HG03520 (cell line): ENCODE results near the gene CENPE.

Experiments used
- ATAC-seq: cut with Tn5 transposase; IDR thresholded peaks from one replicate; pipeline ENCODE4 v1.9.1; 2021; ENCODE audit warnings: mild to moderate bottlenecking, moderate library complexity; ENCODE audit not compliant: unreplicated experiment

The CENPE gene

DNA sequence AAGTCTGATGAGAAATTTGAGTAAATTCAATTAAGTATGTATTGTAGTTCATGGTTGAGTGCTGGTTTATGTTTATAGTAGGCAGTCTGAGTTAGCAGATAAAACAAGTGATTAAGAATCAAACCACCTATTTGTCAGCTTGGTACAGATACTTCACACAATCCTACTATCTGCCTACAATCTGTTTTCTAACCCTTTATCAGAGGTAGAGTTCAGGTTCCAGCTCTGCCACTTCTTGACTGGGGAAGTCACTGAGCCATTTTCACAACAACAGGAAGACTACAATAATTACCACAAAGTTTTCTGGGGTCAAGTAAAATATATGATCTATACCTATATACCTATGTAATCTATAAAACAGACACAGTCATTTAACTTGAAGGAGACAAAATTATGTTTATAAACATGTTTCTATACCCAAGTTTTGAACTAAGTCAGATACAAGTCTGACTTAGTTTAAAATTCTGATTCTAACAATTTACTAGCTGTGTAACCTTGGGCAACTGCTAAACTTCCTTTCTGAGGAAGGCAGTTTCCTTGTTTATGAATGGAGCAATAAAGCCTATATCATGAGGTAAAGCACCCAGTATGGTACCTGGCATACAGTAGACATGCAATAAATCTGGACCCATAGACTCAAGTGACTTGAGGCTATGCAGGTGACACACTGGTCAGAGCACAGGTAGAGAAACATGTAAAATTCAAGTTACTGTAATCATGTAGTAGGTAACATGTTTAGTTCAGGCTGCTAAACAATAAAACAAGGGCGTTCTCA, 61.3 kb downstream of the CENPE start:
- no peak for ATAC-seq

DNA sequence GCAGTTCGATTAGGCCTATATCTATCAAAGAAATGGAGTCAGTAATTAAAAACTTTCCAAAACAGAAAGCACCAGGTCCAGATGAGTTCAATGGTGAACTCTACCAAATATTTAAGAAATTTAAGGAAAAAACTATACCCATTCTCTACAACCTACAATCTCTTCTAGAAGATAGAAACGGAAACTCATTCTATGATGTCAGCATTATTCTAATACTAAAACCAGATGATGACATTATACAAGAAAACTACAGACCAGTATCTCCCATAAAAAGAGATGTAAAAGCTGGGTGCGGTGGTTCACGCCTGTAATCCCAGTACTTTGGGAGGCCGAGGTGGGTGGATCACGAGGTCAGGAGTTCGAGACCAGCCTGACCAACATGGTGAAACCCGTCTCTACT, 69.0 kb downstream of the CENPE start:
- no peak for ATAC-seq

DNA sequence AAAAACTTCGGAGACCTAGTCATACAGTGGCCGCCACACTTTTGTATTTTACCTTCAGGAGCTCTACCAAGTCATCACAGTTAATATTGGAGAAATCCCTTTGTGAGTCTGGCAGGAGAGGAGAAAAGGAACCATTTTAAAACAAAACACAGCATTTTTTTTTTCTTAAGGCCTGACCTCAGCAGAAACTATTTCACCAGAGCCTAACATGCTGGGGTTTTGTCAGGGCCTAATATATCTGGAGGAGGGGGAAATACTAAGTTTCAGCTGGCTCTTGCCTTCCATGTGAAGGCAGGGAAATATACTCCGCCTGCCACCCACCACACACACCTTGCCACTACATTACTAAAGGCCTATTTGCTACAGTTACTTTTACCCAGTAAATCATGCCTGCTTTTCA, 72.0 kb downstream of the CENPE start:
- ATAC-seq = no peak

DNA sequence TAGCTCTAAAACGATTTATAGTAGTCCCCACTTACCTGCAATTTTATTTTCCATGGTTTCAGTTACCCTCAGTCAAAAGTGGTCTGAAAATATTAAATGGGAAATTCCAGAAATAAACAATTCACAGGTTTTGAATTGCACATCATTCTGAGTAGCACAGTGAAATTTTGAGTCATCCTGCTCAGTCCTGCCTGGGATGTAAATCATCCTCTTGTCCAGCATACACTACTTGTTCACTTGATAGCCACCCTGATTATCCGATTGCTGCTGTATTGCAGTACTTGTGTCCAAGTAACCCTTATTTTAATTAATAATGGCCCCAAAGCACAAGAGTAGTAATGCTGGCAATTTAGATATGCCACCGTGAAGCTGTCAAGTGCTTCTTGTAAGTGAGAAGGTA, 75.0 kb downstream of the CENPE start:
- no peak for ATAC-seq

DNA sequence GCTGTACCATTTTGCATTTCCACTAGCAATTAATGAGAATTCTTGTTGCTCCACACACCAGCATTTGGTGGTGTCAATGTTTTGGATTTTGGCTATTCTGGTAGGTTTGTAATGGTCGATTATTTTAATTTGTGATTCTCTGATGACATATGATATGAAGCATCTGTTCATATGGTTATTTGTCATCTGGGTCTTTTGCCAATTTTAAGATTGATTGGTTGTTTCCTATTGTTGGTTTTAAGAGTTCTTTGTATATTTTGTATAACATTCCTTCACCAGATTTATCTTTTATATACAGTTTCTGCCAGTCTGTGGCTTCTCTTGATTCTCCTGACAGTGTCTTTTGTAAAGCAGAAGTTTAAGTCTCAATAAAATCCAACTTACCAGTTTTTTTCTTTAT, 80.0 kb downstream of the CENPE start:
- ATAC-seq = no peak

DNA sequence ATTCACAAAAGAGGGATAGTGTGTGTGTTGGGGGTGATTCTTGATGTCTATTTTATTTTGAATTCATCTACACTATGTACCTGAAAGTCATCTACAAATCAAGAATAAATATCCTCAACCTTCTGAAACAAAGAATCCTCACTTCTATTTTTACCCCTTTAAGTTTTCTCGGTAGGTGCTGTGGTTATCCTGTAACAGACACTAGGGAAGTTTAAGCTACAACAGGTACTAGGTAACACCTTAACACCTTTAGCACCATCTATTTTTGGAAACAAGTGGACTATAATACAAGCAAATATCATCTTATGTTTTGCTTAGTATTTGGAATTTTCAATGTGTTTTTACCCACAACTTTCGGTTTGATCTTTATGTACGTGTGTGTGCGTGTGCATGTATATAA, 86.5 kb downstream of the CENPE start:
- no peak for ATAC-seq

DNA sequence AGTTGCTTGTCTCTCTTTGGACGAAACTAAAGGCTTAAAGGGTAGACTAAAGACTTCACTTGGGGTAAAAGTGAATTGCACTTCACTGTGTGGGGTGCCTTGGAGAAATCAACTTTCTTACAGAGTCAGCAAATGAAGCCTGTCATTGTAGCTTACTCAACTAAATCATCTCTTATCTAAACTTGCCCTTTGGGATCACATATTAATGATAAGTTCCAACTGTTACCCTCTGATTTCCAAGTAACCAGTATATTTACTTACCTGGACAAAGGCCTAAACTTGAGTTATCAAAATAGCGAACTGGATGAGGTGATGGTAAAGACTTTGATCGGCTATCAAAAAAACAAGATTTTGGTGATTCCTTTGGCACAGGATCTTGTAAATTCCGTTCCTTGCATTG, 89.6 kb downstream of the CENPE start:
- ATAC-seq = no peak

DNA sequence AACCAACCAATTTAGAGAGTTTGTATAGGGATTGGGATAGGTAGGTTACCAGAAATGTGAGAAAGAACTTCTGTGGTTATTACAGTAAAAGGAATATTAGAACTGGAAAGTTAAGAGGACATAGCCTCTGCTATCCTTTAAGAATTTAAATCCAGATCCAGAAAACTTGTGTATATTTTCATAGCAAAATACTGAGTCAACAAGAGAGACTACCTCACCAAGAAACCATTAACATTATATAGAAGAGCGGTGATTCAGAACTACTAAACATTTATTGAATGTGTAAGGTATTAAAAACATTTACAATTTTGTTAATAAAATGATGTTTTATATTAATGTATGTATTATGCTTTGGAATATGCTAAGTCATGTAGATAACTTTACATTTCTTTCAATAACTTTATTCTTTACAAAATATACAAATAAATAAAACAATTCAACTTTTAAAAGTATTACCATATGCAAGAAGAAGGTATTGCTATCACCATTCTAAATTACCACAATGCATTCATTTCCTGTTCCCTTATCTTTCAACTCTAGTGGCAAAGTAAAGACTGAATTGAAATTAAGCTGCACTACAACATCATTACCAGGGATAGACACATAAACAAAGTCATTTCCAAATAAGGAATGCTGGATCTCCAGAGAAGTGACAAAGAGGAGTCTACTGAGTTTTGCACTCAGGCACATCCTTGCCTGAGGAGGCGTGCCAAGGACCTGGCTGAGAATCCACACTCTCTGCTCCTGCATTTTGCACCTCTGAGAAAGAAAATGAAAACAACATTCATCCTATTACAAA, 92.4 kb downstream of the CENPE start:
- no peak for ATAC-seq

DNA sequence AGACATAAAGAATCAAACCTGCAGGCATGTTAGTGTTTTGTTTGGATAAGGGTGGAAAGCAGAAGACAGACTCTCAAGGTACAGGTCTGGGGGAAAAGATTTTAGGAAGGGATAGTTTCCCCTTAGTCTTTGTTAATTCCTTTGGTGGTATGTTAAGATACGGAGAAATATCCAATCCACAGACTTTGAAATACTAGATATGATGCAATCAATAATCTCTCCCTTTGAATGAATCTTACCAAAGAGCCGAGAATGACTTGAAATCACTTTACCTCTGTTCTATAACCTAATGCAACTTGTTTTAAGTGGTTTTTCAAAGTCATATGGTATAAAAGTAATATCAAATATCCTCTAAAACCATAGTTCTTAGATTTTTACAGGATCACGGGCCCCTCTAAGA, 93.3 kb downstream of the CENPE start:
- ATAC-seq = no peak

DNA sequence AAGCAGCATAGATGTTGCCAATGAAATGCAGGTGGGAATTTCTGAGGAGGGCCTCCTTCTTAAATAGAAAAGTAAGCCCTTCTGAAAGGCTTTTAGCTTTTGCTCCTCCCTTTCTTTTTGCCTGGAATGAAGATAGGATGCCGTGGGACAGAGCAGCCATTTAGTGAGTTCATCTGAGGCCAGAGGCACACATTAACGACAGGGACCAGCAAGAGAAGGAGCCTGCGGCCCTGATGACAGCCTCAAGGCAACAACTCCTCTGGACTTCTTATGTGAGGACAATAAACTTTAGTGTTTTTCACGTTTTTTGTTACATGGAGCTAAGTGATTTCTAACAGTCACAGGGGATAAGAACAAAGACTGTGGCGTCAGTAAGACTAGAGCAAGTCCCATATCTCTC, 97.5 kb downstream of the CENPE start:
- ATAC-seq = no peak

DNA sequence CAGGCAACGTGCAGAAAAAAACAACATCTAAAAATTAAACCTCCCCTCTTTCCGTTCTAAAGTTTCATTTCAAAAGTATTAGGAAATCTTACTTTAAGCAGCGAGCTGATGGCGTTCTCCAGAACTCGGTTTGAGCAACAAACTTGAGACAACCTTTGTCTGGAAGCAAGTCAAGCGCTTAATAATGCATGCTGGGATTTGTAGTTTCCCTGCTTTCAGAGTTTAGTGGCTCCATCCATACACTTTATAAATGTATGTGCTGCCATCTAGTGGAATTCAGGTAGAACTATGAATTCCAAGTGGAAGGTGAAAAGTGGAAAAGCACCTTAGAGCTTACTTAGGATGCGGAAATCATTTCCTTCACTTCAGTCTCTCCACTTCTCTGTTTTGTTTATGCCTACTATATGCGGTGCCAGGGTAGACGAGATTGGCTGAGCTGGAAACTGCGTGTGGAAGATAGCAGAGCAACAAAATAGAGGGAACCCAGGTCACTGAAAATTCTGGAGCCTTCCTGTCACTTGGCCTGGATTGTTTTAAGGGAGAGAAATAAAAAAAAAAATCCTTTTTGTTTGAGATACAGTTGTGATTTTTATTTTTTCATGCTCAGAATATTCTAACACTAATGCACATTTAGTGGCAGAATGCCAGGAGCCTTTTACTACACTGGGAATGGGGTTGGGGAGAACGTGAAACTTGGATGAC, 98.3 kb downstream of the CENPE start, which contains the start of gene BDH2:
TSS of gene BDH2 (minus strand) at position 144 of the 702 bp plus-strand sequence. CDS start 3,580 bp downstream, outside the sequence.
- peak; percentile 98 for ATAC-seq

DNA sequence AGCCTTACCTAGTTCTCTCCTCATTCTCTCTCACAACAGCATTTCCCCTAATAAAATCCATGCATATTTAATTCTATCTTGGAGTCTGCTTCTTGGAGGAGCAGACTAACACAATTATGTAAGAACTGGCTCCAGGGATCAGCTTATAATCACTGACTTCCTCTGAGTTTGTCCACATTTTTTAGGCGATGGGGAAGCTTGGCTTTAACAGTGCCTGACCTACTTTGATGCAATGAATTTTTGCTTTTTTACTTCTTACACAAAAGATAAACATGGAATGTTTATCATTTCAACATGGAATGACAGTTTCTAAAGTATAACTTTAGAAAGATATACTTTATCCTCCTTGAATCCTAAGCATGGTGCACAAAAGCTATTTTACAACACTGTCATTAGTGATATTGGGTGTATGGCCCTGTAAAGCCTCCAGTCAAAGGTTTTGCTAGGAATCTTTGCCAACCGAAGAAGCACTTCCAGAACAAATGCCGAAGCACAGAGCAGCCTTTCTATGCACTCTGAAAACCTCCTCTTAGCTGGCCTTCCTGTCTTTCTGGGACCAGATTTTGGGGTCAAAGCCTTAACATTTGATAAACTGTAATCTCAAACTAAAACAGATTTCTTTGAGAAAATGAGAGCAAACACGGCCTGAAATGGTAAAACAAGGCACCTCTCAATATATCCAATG, 99.2 kb downstream of the CENPE start:
- no peak for ATAC-seq

DNA sequence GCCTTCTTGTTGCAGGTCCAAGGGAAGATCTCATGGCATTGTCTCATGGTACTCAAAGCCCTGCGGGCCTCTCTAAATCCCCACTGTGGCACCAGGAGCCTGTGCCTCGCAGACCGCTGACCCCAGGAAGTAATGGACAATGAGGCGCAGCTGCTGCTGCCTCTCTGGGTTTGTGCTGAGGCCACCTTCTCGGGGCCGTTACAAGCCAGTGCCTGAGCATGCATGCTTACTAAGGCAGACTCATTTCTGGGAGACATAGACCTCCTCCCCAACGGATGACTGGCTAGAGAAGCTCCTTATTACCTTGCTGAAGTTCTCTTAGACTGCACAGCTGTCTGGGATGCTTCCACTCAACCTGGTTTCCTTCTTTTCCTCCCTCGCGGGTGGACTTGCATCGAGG, 99.8 kb downstream of the CENPE start:
- ATAC-seq = no peak

DNA sequence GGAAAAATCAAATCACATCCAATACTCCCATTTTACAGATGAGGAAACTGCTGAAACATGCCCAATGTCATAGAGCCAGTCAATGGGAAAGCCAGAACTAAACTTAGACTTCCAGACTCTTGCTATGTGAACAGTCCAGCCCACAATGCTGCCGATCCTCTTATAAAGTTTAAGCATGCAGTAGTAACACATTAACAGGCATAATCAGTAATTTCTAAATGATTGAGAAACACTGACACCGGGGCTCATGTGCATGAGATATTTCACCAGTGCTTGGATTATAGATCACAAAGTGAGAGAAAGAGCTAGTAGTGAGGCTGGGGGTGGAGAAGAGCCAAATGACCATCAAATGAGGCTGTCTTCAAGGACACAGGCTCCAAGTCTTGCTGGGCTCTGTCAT, 101.0 kb downstream of the CENPE start:
- ATAC-seq = no peak

DNA sequence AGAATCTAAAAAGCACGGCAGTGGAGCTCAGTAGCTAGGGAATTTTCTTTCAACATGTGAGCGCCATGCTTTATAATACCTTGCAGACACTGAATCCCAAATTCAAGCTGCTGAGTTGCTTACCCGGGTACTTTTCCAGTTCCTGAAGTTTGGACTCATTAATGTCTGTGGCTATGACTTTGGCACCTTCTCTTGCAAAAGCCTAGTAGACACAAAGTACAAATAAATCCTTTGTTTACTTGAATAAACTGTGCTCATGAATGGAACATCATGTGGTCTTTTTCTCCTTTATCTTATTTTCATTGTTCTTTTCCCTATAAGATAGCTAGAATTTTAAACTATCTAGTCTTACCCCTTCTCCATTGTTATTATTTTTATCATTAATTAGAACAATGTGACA, 103.1 kb downstream of the CENPE start:
- no peak for ATAC-seq

DNA sequence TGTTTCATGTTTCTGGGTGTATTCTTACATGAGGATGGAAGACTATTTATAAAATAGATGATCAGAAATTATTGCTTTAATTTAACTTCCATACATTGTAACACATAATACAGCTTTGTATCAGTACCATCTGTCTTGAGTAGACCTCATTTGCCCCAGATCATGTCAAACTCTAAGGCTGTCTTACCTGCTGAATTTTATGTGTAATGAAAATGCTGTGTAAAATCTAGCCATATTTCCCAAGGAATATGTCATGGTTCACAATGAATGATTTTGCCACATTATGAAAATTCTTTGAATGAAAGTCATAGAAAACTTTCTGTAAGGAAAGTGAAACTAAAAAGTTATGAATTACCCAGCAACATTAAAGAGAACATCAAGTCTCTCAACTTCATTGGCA, 105.9 kb downstream of the CENPE start:
- ATAC-seq = no peak

DNA sequence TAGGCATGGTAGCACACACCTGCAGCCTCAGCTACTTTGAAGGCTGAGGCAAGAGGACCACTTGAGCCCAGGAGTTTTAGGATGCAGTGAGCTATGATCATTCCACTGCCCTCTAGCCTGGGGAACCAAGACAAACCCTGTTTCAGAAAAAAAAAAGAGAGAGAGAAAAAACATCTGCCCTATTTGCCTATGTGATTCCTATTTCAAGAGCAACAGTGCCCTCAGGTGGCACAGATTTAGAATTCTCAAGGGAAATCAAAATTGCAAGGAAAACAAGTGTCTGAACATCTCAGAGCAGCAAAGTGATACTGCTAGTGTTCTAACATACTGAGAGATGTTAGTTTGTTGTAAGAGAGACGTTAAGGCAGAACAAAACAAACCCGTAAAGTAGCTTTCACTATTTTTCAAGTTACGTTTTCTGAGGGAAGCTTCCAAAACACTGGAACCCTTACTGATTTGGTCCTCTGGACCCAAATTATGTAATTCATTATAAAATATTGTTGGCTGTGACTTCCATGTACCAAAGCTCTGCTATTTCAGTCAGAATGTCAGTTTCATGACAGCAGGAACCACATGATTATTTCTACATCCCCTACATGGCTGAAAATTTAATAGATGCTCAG, 106.4 kb downstream of the CENPE start:
- ATAC-seq = peak; percentile 68

DNA sequence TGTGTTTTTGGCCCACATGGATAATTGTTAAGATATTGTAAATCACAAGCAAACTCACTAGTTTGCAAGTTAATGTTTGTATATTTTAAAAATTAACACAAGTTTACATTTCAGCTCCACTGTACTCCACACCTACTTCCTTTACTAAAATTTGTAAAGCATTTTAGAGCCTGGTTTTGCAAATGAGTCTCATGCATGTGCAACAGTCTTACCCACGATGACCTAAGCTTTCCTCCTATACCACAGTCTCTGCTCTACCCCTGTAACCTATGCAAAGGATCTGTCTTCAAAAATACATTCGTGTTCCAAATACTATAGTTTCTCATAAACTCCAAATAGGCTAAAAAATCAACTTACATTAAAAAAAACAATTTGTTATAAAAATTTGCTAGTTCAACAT, 108.7 kb downstream of the CENPE start:
- ATAC-seq = no peak

DNA sequence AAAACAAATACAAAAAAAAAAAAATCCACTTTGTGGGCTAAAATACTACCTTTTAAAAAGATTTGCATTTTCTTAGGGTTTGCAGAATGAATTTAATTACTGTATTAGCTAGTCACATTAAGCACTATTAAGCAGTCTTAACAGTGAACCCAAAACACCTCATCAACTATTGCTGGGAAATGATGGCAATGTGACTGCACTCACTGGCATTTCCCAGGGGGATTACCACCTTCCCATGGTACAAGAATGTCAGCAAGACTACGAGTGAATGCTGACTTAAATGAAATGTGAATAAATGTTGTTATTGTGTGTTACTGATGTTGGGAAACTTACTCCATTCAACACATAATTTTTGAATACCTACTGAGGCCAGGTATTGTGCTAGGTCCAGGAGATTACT, 111.6 kb downstream of the CENPE start:
- no peak for ATAC-seq

DNA sequence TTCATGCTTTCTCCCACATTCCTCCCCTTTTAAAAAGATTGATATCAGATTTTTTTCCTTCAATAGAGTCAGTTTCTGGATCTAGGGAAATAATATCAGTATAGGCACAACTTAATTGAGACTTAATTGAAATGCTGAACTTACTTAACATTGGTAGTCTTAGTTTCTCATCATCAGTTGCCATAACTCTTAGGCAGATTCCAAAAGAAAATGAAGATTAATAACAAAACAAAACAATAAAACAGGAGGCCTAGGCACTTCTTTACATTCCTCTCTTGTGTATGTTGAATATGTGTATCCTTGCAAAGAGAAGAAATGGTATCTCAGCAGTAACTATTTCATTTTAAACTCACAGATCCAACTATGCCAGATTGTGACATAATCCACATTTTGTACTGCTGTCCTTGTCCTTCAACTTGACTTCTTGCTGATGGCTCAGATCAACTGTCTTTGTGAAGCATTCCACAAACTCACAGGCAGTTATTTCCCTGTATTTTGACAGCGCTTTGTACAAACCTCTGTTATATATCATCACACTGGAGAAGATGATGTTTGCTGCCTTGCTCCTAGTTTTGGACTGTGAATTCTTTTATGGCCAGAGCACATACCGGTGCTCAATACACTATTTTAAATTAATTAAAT, 112.5 kb downstream of the CENPE start:
- no peak for ATAC-seq
